ENCODE data around the gene ARID1B.

The ARID1B gene

GRCh38 chr6:157083343-157083742, 306.2 kb downstream of the ARID1B start:
- H3K4me1 ChIP-seq (ENCODE audit: low read length): no peaks in the 10 kb centered on the region

GRCh38 chr6:157086632-157087031, 309.5 kb downstream of the ARID1B start:
- no peaks in the 10 kb centered on the region for H3K9me2 ChIP-seq (replicated peaks; ENCODE audit: insufficient read depth, low read length)
- H3K4me1 ChIP-seq (ENCODE audit: low read length): no peaks in the 10 kb centered on the region
- no peaks in the 10 kb centered on the region for H3K79me2 ChIP-seq (ENCODE audit: low read length)
- H3K9me3 ChIP-seq (replicated peaks; ENCODE audit: insufficient read depth, low read length): no peaks in the 10 kb centered on the region
- no peaks in the 10 kb centered on the region for H3K27me3 ChIP-seq (replicated peaks; ENCODE audit: insufficient read depth, low read length)
- H3K36me3 ChIP-seq (replicated peaks; ENCODE audit: insufficient read depth, low read length): no peaks in the 10 kb centered on the region
- TF ChIP-seq CTCF (IDR thresholded peaks at IDR 0.05; ENCODE audit: low read length) (no peak), EZH2phosphoT487 (IDR thresholded peaks at IDR 0.05; ENCODE audit: low read length) (no peak), EZH2 (optimal IDR thresholded peaks at IDR 0.05; ENCODE audit: low read depth, low read length) (no peak)
- H3K4me3 ChIP-seq (ENCODE audit: low read length): no peak overlapping the region
- H3K27ac ChIP-seq (ENCODE audit: low read length): no peak overlapping the region
- H2AFZ ChIP-seq (ENCODE audit: low read length): no peak overlapping the region
- no peaks in the 10 kb centered on the region for H4K20me1 ChIP-seq (ENCODE audit: insufficient read depth, low read length)
- H3F3A ChIP-seq (ENCODE audit: insufficient read depth, low read length): no peaks in the 10 kb centered on the region
- no peak for DNase-seq
- H3K4me2 ChIP-seq (ENCODE audit: low read depth, low read length): no peak overlapping the region
- no peak overlapping the region for H3K9ac ChIP-seq (ENCODE audit: low read length)

More at GRCh38 chr6:157083343-157083742, 306.2 kb downstream of the ARID1B start:
- H3K9me3 ChIP-seq (replicated peaks; ENCODE audit: insufficient read depth, low read length): no peaks in the 10 kb centered on the region
- H2AFZ ChIP-seq (ENCODE audit: low read length): no peak overlapping the region
- H3K36me3 ChIP-seq (replicated peaks; ENCODE audit: insufficient read depth, low read length): no peaks in the 10 kb centered on the region
- no peak overlapping the region for H3K27ac ChIP-seq (ENCODE audit: low read length)
- H3F3A ChIP-seq (ENCODE audit: insufficient read depth, low read length): no peaks in the 10 kb centered on the region
- H3K4me2 ChIP-seq (ENCODE audit: low read depth, low read length): no peak overlapping the region
- H3K9ac ChIP-seq (ENCODE audit: low read length): no peak overlapping the region
- no peaks in the 10 kb centered on the region for H4K20me1 ChIP-seq (ENCODE audit: insufficient read depth, low read length)
- H3K27me3 ChIP-seq (replicated peaks; ENCODE audit: insufficient read depth, low read length): no peaks in the 10 kb centered on the region
- H3K9me2 ChIP-seq (replicated peaks; ENCODE audit: insufficient read depth, low read length): no peaks in the 10 kb centered on the region
- no peak for DNase-seq
- no peaks in the 10 kb centered on the region for H3K79me2 ChIP-seq (ENCODE audit: low read length)
- H3K4me3 ChIP-seq (ENCODE audit: low read length): no peak overlapping the region
- no peak for TF ChIP-seq EZH2phosphoT487 (IDR thresholded peaks at IDR 0.05; ENCODE audit: low read length)
- TF ChIP-seq CTCF (IDR thresholded peaks at IDR 0.05; ENCODE audit: low read length): no peak
- TF ChIP-seq EZH2 (optimal IDR thresholded peaks at IDR 0.05; ENCODE audit: low read depth, low read length): no peak

GRCh38 chr6:157087974-157088373, 310.8 kb downstream of the ARID1B start:
- H3K27me3 ChIP-seq (replicated peaks; ENCODE audit: insufficient read depth, low read length): no peaks in the 10 kb centered on the region
- H3K4me3 ChIP-seq (ENCODE audit: low read length): no peak overlapping the region
- H3K79me2 ChIP-seq (ENCODE audit: low read length): no peaks in the 10 kb centered on the region
- no peaks in the 10 kb centered on the region for H4K20me1 ChIP-seq (ENCODE audit: insufficient read depth, low read length)
- no peak overlapping the region for H3K9ac ChIP-seq (ENCODE audit: low read length)
- H3K4me2 ChIP-seq (ENCODE audit: low read depth, low read length): no peak overlapping the region
- no peak overlapping the region for H2AFZ ChIP-seq (ENCODE audit: low read length)
- no peaks in the 10 kb centered on the region for H3K4me1 ChIP-seq (ENCODE audit: low read length)
- no peak for TF ChIP-seq EZH2 (optimal IDR thresholded peaks at IDR 0.05; ENCODE audit: low read depth, low read length)
- no peak for TF ChIP-seq CTCF (IDR thresholded peaks at IDR 0.05; ENCODE audit: low read length)
- no peak for TF ChIP-seq EZH2phosphoT487 (IDR thresholded peaks at IDR 0.05; ENCODE audit: low read length)
- no peaks in the 10 kb centered on the region for H3K9me3 ChIP-seq (replicated peaks; ENCODE audit: insufficient read depth, low read length)
- no peaks in the 10 kb centered on the region for H3F3A ChIP-seq (ENCODE audit: insufficient read depth, low read length)
- H3K27ac ChIP-seq (ENCODE audit: low read length): no peak overlapping the region
- no peaks in the 10 kb centered on the region for H3K36me3 ChIP-seq (replicated peaks; ENCODE audit: insufficient read depth, low read length)
- H3K9me2 ChIP-seq (replicated peaks; ENCODE audit: insufficient read depth, low read length): no peaks in the 10 kb centered on the region
- no peak for DNase-seq

All from MM.1S (cell line).